A549 (cell line): Measurements from ENCODE around the gene CHCHD2. TPM values are rescaled to one million over a fixed set of nuclear protein-coding genes. Genes with fewer than 3 reads are reported as not detected.
"Not testable (repeated sequence)": the region's sequence is repeated elsewhere in the genome, so short reads cannot be mapped to it uniquely, and the experiment has no call there.

Experiments used
- ATAC-seq, 2 experiments: fragments of 200-7000 bp in 1 of 2; fragments of >200 bp in 1 of 2; cut with Nextera tagmentation in 1 of 2; cut with Tn5 transposase in 1 of 2; 3 replicates each; pipeline versions ENCODE4 v1.8.0 to v1.9.1; 2018 to 2020; ENCODE audit warnings: mild to moderate bottlenecking in 1 of 2, moderate library complexity in 1 of 2
- CTCF ChIA-PET: fragments of 300-600 bp; sonication (Branson Sonifier 250); formaldehyde crosslinking; extraction: SDS; loops from one replicate; lab custom pipeline; 2021; ENCODE audit warnings: antibody characterized with exemption, inconsistent platforms; lab: Yijun Ruan, JAX
- POLR2A ChIA-PET: fragments of 350-600 bp; formaldehyde crosslinking; extraction: SDS; loops from one replicate; lab custom pipeline; 2021; ENCODE audit warnings: antibody characterized with exemption, inconsistent platforms; lab: Yijun Ruan, JAX
- DNase-seq, 2 experiments: peaks; one replicate each; pipeline versions ENCODE4 v3.0.0 to v3.0.0-alpha.2; 2011 to 2016; ENCODE audit warnings: low read depth in 1 of 2, low spot score in 1 of 2
- FAIRE-seq: peaks from 2 replicates; lab custom pipeline; 2011; peaks lifted over from hg19 to GRCh38; lab: Jason Lieb, UNC
- H3K27ac ChIP-seq, 2 experiments: fragments of >200 bp; sonication (Bioruptor Twin); formaldehyde crosslinking; 3 replicates each; pipeline ENCODE4 v1.5.1; 2016 to 2017
- H3K4me1 ChIP-seq: fragments of >200 bp; sonication (Bioruptor Twin); formaldehyde crosslinking; 3 replicates; pipeline ENCODE4 v1.6.1; 2016
- H3K4me2 ChIP-seq: fragments of >200 bp; sonication (Bioruptor Twin); formaldehyde crosslinking; 3 replicates; pipeline ENCODE4 v1.6.1; 2016
- H3K4me3 ChIP-seq: fragments of >200 bp; sonication (Bioruptor Twin); formaldehyde crosslinking; 3 replicates; pipeline ENCODE4 v1.5.1; 2016
- H3K9me3 ChIP-seq: fragments of >200 bp; sonication (Bioruptor Twin); formaldehyde crosslinking; 3 replicates; pipeline ENCODE4 v1.6.1; 2016
- ATOH8 ChIP-seq: fragments of 250-450 bp; sonication (Bioruptor Pico); IDR thresholded peaks from 2 replicates; pipeline ENCODE4 v1.5.0; 2020; ENCODE audit warnings: low read depth, mild to moderate bottlenecking, moderate library complexity
- EHF ChIP-seq: fragments of 250-450 bp; sonication (Bioruptor Pico); IDR thresholded peaks from 2 replicates; pipeline ENCODE4 v1.5.0; 2020; ENCODE audit warnings: mild to moderate bottlenecking
- EHMT2 ChIP-seq: fragments of 200-600 bp; sonication (generic); IDR thresholded peaks from 2 replicates; pipeline ENCODE4 v1.6.1; 2016; ENCODE audit warnings: antibody characterized with exemption, low read depth, mild to moderate bottlenecking, moderate library complexity
- ESRRA ChIP-seq: fragments of 150-350 bp; IDR thresholded peaks from 2 replicates; pipeline ENCODE4 v1.6.1; 2014; ENCODE audit warnings: mild to moderate bottlenecking, low read length, borderline replicate concordance
- FOSL2 ChIP-seq, 2 experiments: fragments of 450-650 bp in 1 of 2; fragments of >200 bp in 1 of 2; sonication (Bioruptor Twin) in 1 of 2; formaldehyde crosslinking; IDR thresholded peaks; 2 replicates each; pipeline versions ENCODE4 v1.5.0 to v1.6.1; 2016 to 2020; ENCODE audit warnings: mild to moderate bottlenecking in 1 of 2, moderate library complexity in 1 of 2
- FOXS1 ChIP-seq: fragments of 250-450 bp; sonication (Bioruptor Pico); IDR thresholded peaks from 2 replicates; pipeline ENCODE4 v1.5.0; 2020; ENCODE audit warnings: mild to moderate bottlenecking, moderate library complexity
- HDAC2 ChIP-seq: fragments of 200-600 bp; sonication (generic); IDR thresholded peaks from 2 replicates; pipeline ENCODE4 v1.6.1; 2016
- HES2 ChIP-seq: fragments of >200 bp; sonication (Bioruptor Twin); formaldehyde crosslinking; IDR thresholded peaks from 2 replicates; pipeline ENCODE4 v1.6.1; 2016
- HEYL ChIP-seq: fragments of 250-450 bp; sonication (Bioruptor Pico); IDR thresholded peaks from 2 replicates; pipeline ENCODE4 v1.8.0; 2021; ENCODE audit warnings: mild to moderate bottlenecking, moderate library complexity
- HMGXB4 ChIP-seq: fragments of 250-450 bp; sonication (Bioruptor Pico); IDR thresholded peaks from 2 replicates; pipeline ENCODE4 v1.5.0; 2021; ENCODE audit warnings: mild to moderate bottlenecking, moderate library complexity, borderline replicate concordance
- HOXA7 ChIP-seq: fragments of 250-450 bp; sonication (Bioruptor Pico); IDR thresholded peaks from 2 replicates; pipeline ENCODE4 v1.5.0; 2020; ENCODE audit warnings: mild to moderate bottlenecking, moderate library complexity
- KDM1A ChIP-seq: fragments of 200-600 bp; sonication (generic); IDR thresholded peaks from 2 replicates; pipeline ENCODE4 v1.6.1; 2016; ENCODE audit warnings: low read depth, mild to moderate bottlenecking
- KDM5A ChIP-seq: fragments of 200-600 bp; sonication (generic); IDR thresholded peaks from 2 replicates; pipeline ENCODE4 v1.6.1; 2016; ENCODE audit warnings: antibody characterized with exemption, mild to moderate bottlenecking
- MAFK ChIP-seq: fragments of 450-650 bp; IDR thresholded peaks from 2 replicates; pipeline ENCODE4 v1.6.1; 2014; ENCODE audit not compliant: partially characterized antibody
- MAZ ChIP-seq: fragments of 150-350 bp; IDR thresholded peaks from 2 replicates; pipeline ENCODE4 v1.6.1; 2014; ENCODE audit warnings: antibody characterized with exemption, low read depth, low read length, borderline replicate concordance
- POLR2AphosphoS2 ChIP-seq: conservative IDR thresholded peaks from 2 replicates; pipeline ENCODE4 v1.6.1; 2012; ENCODE audit warnings: low read length, improper control_type of control experiment, inconsistent platforms
- ZFP36 ChIP-seq: fragments of 450-650 bp; IDR thresholded peaks from 2 replicates; pipeline ENCODE4 v1.6.1; 2014; ENCODE audit warnings: borderline replicate concordance; ENCODE audit not compliant: partially characterized antibody
- WGBS: methylation state at CpG from one replicate; pipeline ENCODE4 v1.1.6; 2017; ENCODE audit errors: missing lambda C conversion rate; 5-methylcytosine and 5-hydroxymethylcytosine counted together
- polyA plus RNA-seq, 4 experiments: library from polyadenylated mRNA; depleted of rRNA in 3 of 4; stranded (reverse); fragments of >200 nt; fragmentation: RNase III in 1 of 4; extraction: RNeasy Plus Mini Kit Qiagen cat#74134 plus additional on column Dnase treatment in 1 of 4; gene quantifications; 2 replicates in 3 of 4; 3 replicates in 1 of 4; pipeline ENCODE4 v1.2.3, GENCODE V29; 2011 to 2017

Gene CHCHD2
- polyA plus RNA-seq, 2 of the 4 experiments (the other 2 are of a cell fraction) = 495 to 615 TPM

- Histone ChIP-seq H3K27ac (peak overlapping the region; percentile 82 to 94), H3K4me1 (peaks cover 5% of the 10 kb centered on the region; the same call in 2 of the 3 replicates), H3K4me2 (peak overlapping the region; percentile 82), H3K4me3 (peak overlapping the region; percentile 82), H3K9me3 (peaks cover 8% of the 10 kb centered on the region; the same call in 2 of the 3 replicates)
- WGBS = 10% methylated on average over 6 of the region's 6 CpGs
- no peak for TF ChIP-seq EHF (CRISPR knock-in tag)
- no peak for TF ChIP-seq KDM5A
- TF ChIP-seq ATOH8 (CRISPR knock-in tag) = no peak
- TF ChIP-seq FOXS1 (CRISPR knock-in tag) = no peak
- TF ChIP-seq HMGXB4 (CRISPR knock-in tag) = no peak
- no peak for TF ChIP-seq MAFK
- ChIA-PET CTCF (no interaction called here), POLR2A (interaction anchor here (1.4 to 1.5 kb wide), 2 partner anchors 13 to 41 kb away, joined by 4 to 7 read pairs; partner anchors contain the start of gene PHKG1)
- no peak for FAIRE-seq
- peak in 1 of 2 experiments; percentile 56 for DNase-seq
- peak; percentile 40 to 54; a peak in 3 of 6 replicates for ATAC-seq
Measured at GRCh38 chr7:56105508-56105907, 768 bp downstream of the CHCHD2 start.

- H3K4me3 ChIP-seq, FAIRE-seq, H3K27ac ChIP-seq, H3K4me1 ChIP-seq, ATAC-seq, H3K4me2 ChIP-seq, H3K9me3 ChIP-seq, DNase-seq: not testable (repeated sequence)
- CTCF ChIA-PET = interaction anchor here (0.6 to 1.5 kb wide), 3 partner anchors 11 to 511 kb away, joined by 3 to 5 read pairs (median 5); no protein-coding TSS in a partner anchor
- WGBS = 93% methylated on average over 9 of the region's 9 CpGs
- POLR2A ChIA-PET = interaction anchor here (0.9 kb wide), 1 partner anchor 11 kb away, joined by 3 read pairs; the partner anchor contains the start of gene PHKG1
Measured at GRCh38 chr7:56104138-56104537, 2.1 kb downstream of the CHCHD2 start.

- Histone ChIP-seq H3K4me2 (no peak overlapping the region), H3K4me3 (no peak overlapping the region), H3K9me3 (no peaks in the 10 kb centered on the region), H3K27ac (no peak overlapping the region), H3K4me1 (peaks cover 7% of the 10 kb centered on the region; the same call in 1 of the 3 replicates)
- DNase-seq (no peak), ATAC-seq (peak; percentile 23 to 69; a peak in 3 of 6 replicates), FAIRE-seq (no peak)
- CTCF ChIA-PET = interaction anchor here (0.6 to 1.0 kb wide), 2 partner anchors 37 to 98 kb away, joined by 3 read pairs; no protein-coding TSS in a partner anchor
- TF ChIP-seq EHMT2 = no peak
- no peak for TF ChIP-seq MAZ
- no peak for TF ChIP-seq FOSL2 (IDR thresholded peaks at IDR 0.05)
- TF ChIP-seq FOSL2 (CRISPR knock-in tag; IDR thresholded peaks at IDR 0.05) = no peak
- no peak for TF ChIP-seq ATOH8 (CRISPR knock-in tag)
- TF ChIP-seq HDAC2 = no peak
- no peak for TF ChIP-seq HEYL
- TF ChIP-seq POLR2AphosphoS2 = no peak
- no peak for TF ChIP-seq ZFP36
- no peak for TF ChIP-seq KDM1A
- no peak for TF ChIP-seq HES2
- no peak for TF ChIP-seq ESRRA
- no peak for TF ChIP-seq HOXA7
- WGBS = 90% methylated on average over 3 of the region's 3 CpGs
- POLR2A ChIA-PET = no interaction called here
Measured at GRCh38 chr7:56099653-56100052, 6.6 kb downstream of the CHCHD2 start.

- H3K4me3 ChIP-seq, H3K4me2 ChIP-seq, ATAC-seq, H3K27ac ChIP-seq, H3K9me3 ChIP-seq, POLR2A ChIA-PET, H3K4me1 ChIP-seq, DNase-seq, FAIRE-seq: not testable (repeated sequence)
- CTCF ChIA-PET = interaction anchor here (1.0 kb wide), 1 partner anchor 36 kb away, joined by 3 read pairs; no protein-coding TSS in a partner anchor
- 97% methylated on average over 8 of the region's 8 CpGs for WGBS
Measured at GRCh38 chr7:56098187-56099008, 7.9 kb downstream of the CHCHD2 start.
